CD14-positive monocyte (primary cell): ENCODE measurements around the gene CCDC112. TPM values are rescaled to one million over a fixed set of nuclear protein-coding genes. Genes with fewer than 3 reads are reported as not detected.

Experiments
- DNase-seq, 3 donors: peaks; one replicate each; pipeline ENCODE4 v3.0.0-alpha.2; 2011 to 2022
- H2AFZ ChIP-seq: 2 replicates; pipeline ENCODE4 v1.6.0; 2012; ENCODE audit warnings: mild to moderate bottlenecking, low read depth, low read length, inconsistent platforms; ENCODE audit not compliant: insufficient read depth, poor library complexity, severe bottlenecking
- H3K27ac ChIP-seq, 2 donors: 1 replicate in 1 of 2; 2 replicates in 1 of 2; pipeline ENCODE4 v1.5.1; 2012 to 2013; ENCODE audit warnings: low read length in 2 of 2, control low read depth in 1 of 2, inconsistent platforms in 1 of 2, low read depth in 1 of 2, mild to moderate bottlenecking in 1 of 2
- H3K27me3 ChIP-seq, 2 donors: one replicate each; pipeline versions ENCODE4 v1.6.0 to v1.6.1; 2011 to 2013; ENCODE audit warnings: low read length in 2 of 2; ENCODE audit not compliant: control insufficient read depth in 2 of 2, insufficient read depth in 2 of 2
- H3K36me3 ChIP-seq, 2 donors: replicated peaks in 1 of 2; 1 replicate in 1 of 2; 2 replicates in 1 of 2; pipeline versions ENCODE4 v1.5.1 to v1.6.1; 2012 to 2013; ENCODE audit warnings: low read length in 2 of 2, control low read depth in 1 of 2, inconsistent platforms in 1 of 2, mild to moderate bottlenecking in 1 of 2; ENCODE audit not compliant: insufficient read depth in 2 of 2, control insufficient read depth in 1 of 2
- H3K4me1 ChIP-seq, 2 donors: 1 replicate in 1 of 2; 2 replicates in 1 of 2; pipeline versions ENCODE4 v1.5.1 to v1.6.1; 2012 to 2013; ENCODE audit warnings: low read length in 2 of 2, control low read depth in 1 of 2, inconsistent platforms in 1 of 2, mild to moderate bottlenecking in 1 of 2, moderate library complexity in 1 of 2; ENCODE audit not compliant: insufficient read depth in 2 of 2, control insufficient read depth in 1 of 2
- H3K4me2 ChIP-seq: replicated peaks from 2 replicates; pipeline ENCODE3; 2012; ENCODE audit warnings: low read length, moderate library complexity, mild to moderate bottlenecking; ENCODE audit not compliant: poor library complexity, severe bottlenecking; ENCODE audit errors: extremely low read depth
- H3K4me3 ChIP-seq, 3 experiments: fragments of 200-600 bp in 1 of 3; sonication (generic) in 1 of 3; replicated peaks in 1 of 3; 1 replicate in 2 of 3; 2 replicates in 1 of 3; pipeline ENCODE4 v1.5.1; 2011 to 2013; ENCODE audit warnings: low read length in 3 of 3, mild to moderate bottlenecking in 3 of 3, control low read depth in 2 of 3, low read depth in 2 of 3, inconsistent platforms in 1 of 3, moderate library complexity in 1 of 3
- H3K79me2 ChIP-seq: 2 replicates; pipeline ENCODE4 v1.6.0; 2012; ENCODE audit warnings: mild to moderate bottlenecking, control low read depth, inconsistent platforms, low read length, moderate library complexity; ENCODE audit not compliant: insufficient read depth
- H3K9ac ChIP-seq: 2 replicates; pipeline ENCODE4 v1.6.0; 2017; ENCODE audit warnings: low read length, mild to moderate bottlenecking; ENCODE audit not compliant: insufficient read depth, poor library complexity, severe bottlenecking
- H3K9me3 ChIP-seq, 2 donors: replicated peaks in 1 of 2; 1 replicate in 1 of 2; 2 replicates in 1 of 2; pipeline versions ENCODE4 v1.5.1 to v1.6.1; 2012 to 2013; ENCODE audit warnings: low read length in 2 of 2, control low read depth in 1 of 2; ENCODE audit not compliant: control insufficient read depth in 1 of 2, insufficient read depth in 1 of 2
- H4K20me1 ChIP-seq: 2 replicates; pipeline ENCODE4 v1.6.0; 2012; ENCODE audit warnings: mild to moderate bottlenecking, low read length, control low read depth, moderate library complexity; ENCODE audit not compliant: insufficient read depth
- H3K27ac Mint-ChIP-seq, 7 donors: one replicate each; pipeline ENCODE4 v1.8.0; 2020; ENCODE audit warnings: mild to moderate bottlenecking in 7 of 7, mixed read lengths in 7 of 7, moderate library complexity in 6 of 7, inconsistent platforms in 2 of 7
- H3K27me3 Mint-ChIP-seq, 3 donors: one replicate each; pipeline ENCODE4 v1.8.0; 2021 to 2022; ENCODE audit warnings: low read depth in 3 of 3, mild to moderate bottlenecking in 3 of 3, mixed read lengths in 3 of 3, moderate library complexity in 3 of 3, inconsistent platforms in 1 of 3
- H3K36me3 Mint-ChIP-seq, 2 donors: one replicate each; pipeline ENCODE4 v1.8.0; 2020; ENCODE audit warnings: mixed read lengths in 2 of 2, inconsistent platforms in 1 of 2, mild to moderate bottlenecking in 1 of 2
- H3K4me1 Mint-ChIP-seq: one replicate; pipeline ENCODE4 v1.8.0; 2020; ENCODE audit warnings: mild to moderate bottlenecking, mixed read lengths
- H3K4me3 Mint-ChIP-seq, 2 donors: one replicate each; pipeline ENCODE4 v1.8.0; 2020; ENCODE audit warnings: mild to moderate bottlenecking in 2 of 2, mixed read lengths in 2 of 2, moderate library complexity in 1 of 2
- H3K9me3 Mint-ChIP-seq, 7 donors: one replicate each; pipeline ENCODE4 v1.8.0; 2020 to 2022; ENCODE audit warnings: mixed read lengths in 7 of 7, mild to moderate bottlenecking in 6 of 7, moderate library complexity in 6 of 7, inconsistent platforms in 2 of 7
- CTCF ChIP-seq: fragments of 200-600 bp; IDR thresholded peaks from one replicate; pipeline ENCODE4 v1.8.0; 2022; ENCODE audit warnings: antibody characterized with exemption, mild to moderate bottlenecking
- WGBS: methylation state at CpG from one replicate; pipeline ENCODE4 v1.1.5; 2013; ENCODE audit warnings: missing lambda C conversion rate; ENCODE audit not compliant: insufficient coverage; 5-methylcytosine and 5-hydroxymethylcytosine counted together
- intact Hi-C, 2 donors: fragments of 100-400 bp; cut with micrococcal nuclease; formaldehyde crosslinking; loops; one replicate each; pipeline versions ENCODE4 v1.15.0 to v1.15.1; 2023
- polyA plus RNA-seq, 3 donors: library from polyadenylated mRNA; depleted of rRNA in 1 of 3; unstranded in 2 of 3; stranded (reverse) in 1 of 3; fragments of 300-500 nt in 2 of 3; fragments of >200 nt in 1 of 3; fragmentation: Illumina TruSeq in 2 of 3; gene quantifications; 1 replicate in 2 of 3; 2 replicates in 1 of 3; pipeline ENCODE4 v1.2.3, GENCODE V29; 2012 to 2021

The CCDC112 gene
- polyA plus RNA-seq, 3 donors = 4.3 to 6.2 (median 5.9) TPM

- H3K9me3 ChIP-seq = no peaks in the 10 kb centered on the region
- peaks cover 0 to 1% (median 0%) of the 10 kb centered on the region in 3 donors for H3K27me3 Mint-ChIP-seq
- no peak for DNase-seq
- intact Hi-C loops = no loop called here
- no peak overlapping the region for H3K4me3 Mint-ChIP-seq
- H3K4me1 Mint-ChIP-seq = peaks cover 25% of the 10 kb centered on the region
- H3K4me3 ChIP-seq = no peak overlapping the region
- H3K27ac ChIP-seq = no peak overlapping the region
- H3K9ac ChIP-seq = no peak overlapping the region
- no peak for TF ChIP-seq CTCF
- H3K27me3 ChIP-seq = no peaks in the 10 kb centered on the region
- peaks cover 27% of the 10 kb centered on the region for H3K79me2 ChIP-seq
- peaks cover 9 to 17% of the 10 kb centered on the region in 2 donors for H3K4me1 ChIP-seq
- no peak overlapping the region for H3K4me2 ChIP-seq
- no peak overlapping the region for H2AFZ ChIP-seq
- H4K20me1 ChIP-seq = peaks cover 9% of the 10 kb centered on the region
- peaks cover 13 to 18% of the 10 kb centered on the region in 2 donors for H3K36me3 Mint-ChIP-seq
- no CpG with 5 or more reads among the region's 1 CpG for WGBS
- H3K36me3 ChIP-seq = no peaks in the 10 kb centered on the region
- H3K9me3 Mint-ChIP-seq = no peaks in the 10 kb centered on the region
- no peak overlapping the region for H3K27ac Mint-ChIP-seq
These were observed 12.4 kb downstream of the CCDC112 start for GRCh38 chr5:115284021-115284420.

GRCh38 chr5:115282131-115282530, 14.3 kb downstream of the CCDC112 start:
- H3K36me3 ChIP-seq = no peaks in the 10 kb centered on the region
- no peak overlapping the region for H3K4me3 Mint-ChIP-seq
- no peak for TF ChIP-seq CTCF
- H3K9ac ChIP-seq = no peak overlapping the region
- no peak overlapping the region for H3K27ac Mint-ChIP-seq
- no peak overlapping the region for H3K4me3 ChIP-seq
- intact Hi-C loops = no loop called here
- H3K9me3 ChIP-seq = no peaks in the 10 kb centered on the region
- peaks cover 0 to 9% of the 10 kb centered on the region in 2 donors for H3K4me1 ChIP-seq
- H3K27ac ChIP-seq = no peak overlapping the region
- no peak for DNase-seq
- no CpG with 5 or more reads among the region's 1 CpG for WGBS
- H3K9me3 Mint-ChIP-seq = no peaks in the 10 kb centered on the region
- H4K20me1 ChIP-seq = peaks cover 9% of the 10 kb centered on the region
- peaks cover 15% of the 10 kb centered on the region for H3K4me1 Mint-ChIP-seq
- H3K27me3 ChIP-seq = no peaks in the 10 kb centered on the region
- peaks cover 20% of the 10 kb centered on the region for H3K79me2 ChIP-seq
- no peaks in the 10 kb centered on the region for H3K27me3 Mint-ChIP-seq
- no peak overlapping the region for H3K4me2 ChIP-seq
- H3K36me3 Mint-ChIP-seq = peaks cover 13 to 18% of the 10 kb centered on the region in 2 donors
- H2AFZ ChIP-seq = no peak overlapping the region
